GM12892 (cell line): ENCODE results near the gene MYL11.

Experiments
- DNase-seq: peaks from one replicate; pipeline ENCODE4 v3.0.0; 2011; ENCODE audit not compliant: insufficient read length
- FAIRE-seq: peaks from 2 replicates; lab custom pipeline; 2011; peaks lifted over from hg19 to GRCh38; lab: Jason Lieb, UNC
- POLR2A ChIP-seq: IDR thresholded peaks from 2 replicates; pipeline ENCODE4 v1.6.1; 2011; ENCODE audit warnings: low read depth, low read length, control low read depth
- POLR2AphosphoS5 ChIP-seq: IDR thresholded peaks from 2 replicates; pipeline ENCODE4 v1.6.1; 2011; ENCODE audit warnings: low read depth, low read length, control low read depth
- TAF1 ChIP-seq: IDR thresholded peaks from 2 replicates; pipeline ENCODE4 v1.6.1; 2011; ENCODE audit warnings: low read depth, mild to moderate bottlenecking, control low read depth, low read length, borderline replicate concordance

The MYL11 gene

GRCh38 chr16:30368122-30368791 lies 6.3 kb upstream of the MYL11 start:
- TF ChIP-seq TAF1 (no peak), POLR2A (no peak), POLR2AphosphoS5 (no peak)
- FAIRE-seq (no peak), DNase-seq (no peak)

GRCh38 chr16:30368792-30369090 lies 5.9 kb upstream of the MYL11 start:
- FAIRE-seq (no peak), DNase-seq (no peak)
- TF ChIP-seq TAF1 (no peak), POLR2A (no peak), POLR2AphosphoS5 (no peak)

DNA sequence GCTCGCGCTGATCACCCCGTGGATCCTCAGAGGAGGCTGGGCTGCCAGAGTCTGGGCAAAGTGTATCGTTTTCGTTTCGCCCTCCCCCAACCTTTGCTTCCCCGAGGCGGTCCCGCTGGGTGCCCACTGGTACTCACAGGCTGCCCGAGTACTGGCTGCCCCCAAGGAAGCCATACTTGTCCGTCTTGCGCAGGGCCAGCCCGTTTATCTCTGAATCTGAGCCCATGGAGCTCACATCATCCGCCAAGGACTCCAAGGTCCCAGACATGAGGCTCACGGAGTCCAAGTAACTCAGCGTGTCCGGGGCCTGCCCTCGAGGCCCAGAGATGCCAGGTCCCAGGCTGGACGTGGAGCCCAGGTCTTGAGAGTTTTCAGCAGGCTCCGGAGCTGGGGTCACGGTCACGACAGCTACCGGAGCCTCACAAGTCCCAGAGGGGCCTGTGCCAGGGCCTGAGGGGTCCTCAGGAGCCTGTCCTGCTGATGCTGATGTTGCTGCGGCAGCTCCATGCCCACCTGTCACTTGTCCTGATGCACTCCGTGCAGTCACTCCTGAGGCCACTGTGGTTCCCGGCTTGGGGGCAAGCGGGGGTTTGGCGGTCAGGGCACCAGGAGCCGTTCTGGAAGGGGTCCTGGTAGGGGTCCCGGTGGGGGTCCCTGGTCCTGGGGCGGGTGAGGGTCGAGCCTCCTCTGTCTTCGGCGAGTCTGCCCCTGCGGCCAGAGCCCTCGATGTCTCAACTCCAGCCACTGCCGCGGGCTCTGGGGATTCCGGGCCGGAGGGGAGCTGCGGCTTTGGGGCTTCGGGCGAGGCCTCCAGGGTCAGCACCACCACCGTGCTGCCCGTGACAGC lies 5.3 kb upstream of the MYL11 start:
- peak; percentile 27 for FAIRE-seq
- TF ChIP-seq POLR2AphosphoS5 = no peak
- no peak for TF ChIP-seq POLR2A
- no peak for TF ChIP-seq TAF1
- DNase-seq = no peak

- FAIRE-seq (no peak), DNase-seq (no peak)
- TF ChIP-seq TAF1 (no peak), POLR2AphosphoS5 (no peak), POLR2A (peak; percentile 52; the same call in 1 of the 2 replicates)
Measured at GRCh38 chr16:30369938-30370455, 4.6 kb upstream of the MYL11 start.

- TF ChIP-seq POLR2A (no peak), POLR2AphosphoS5 (no peak), TAF1 (no peak)
- FAIRE-seq (peak; percentile 99), DNase-seq (peak; percentile 94)
Measured at GRCh38 chr16:30370456-30371247, 4.0 kb upstream of the MYL11 start, which contains the start of gene TBC1D10B. TBC1D10B (minus strand) TSS chr16:30370494; CDS start chr16:30370183, 311 bp downstream.

- peak; percentile 9 for FAIRE-seq
- TF ChIP-seq TAF1 = no peak
- TF ChIP-seq POLR2A = peak; percentile 63; the same call in 1 of the 2 replicates
- TF ChIP-seq POLR2AphosphoS5 = 0 out of 2 replicates have a peak, but pooled peaks have one; percentile 22
- DNase-seq = no peak
Measured at GRCh38 chr16:30371248-30371816, 3.3 kb upstream of the MYL11 start.

DNA sequence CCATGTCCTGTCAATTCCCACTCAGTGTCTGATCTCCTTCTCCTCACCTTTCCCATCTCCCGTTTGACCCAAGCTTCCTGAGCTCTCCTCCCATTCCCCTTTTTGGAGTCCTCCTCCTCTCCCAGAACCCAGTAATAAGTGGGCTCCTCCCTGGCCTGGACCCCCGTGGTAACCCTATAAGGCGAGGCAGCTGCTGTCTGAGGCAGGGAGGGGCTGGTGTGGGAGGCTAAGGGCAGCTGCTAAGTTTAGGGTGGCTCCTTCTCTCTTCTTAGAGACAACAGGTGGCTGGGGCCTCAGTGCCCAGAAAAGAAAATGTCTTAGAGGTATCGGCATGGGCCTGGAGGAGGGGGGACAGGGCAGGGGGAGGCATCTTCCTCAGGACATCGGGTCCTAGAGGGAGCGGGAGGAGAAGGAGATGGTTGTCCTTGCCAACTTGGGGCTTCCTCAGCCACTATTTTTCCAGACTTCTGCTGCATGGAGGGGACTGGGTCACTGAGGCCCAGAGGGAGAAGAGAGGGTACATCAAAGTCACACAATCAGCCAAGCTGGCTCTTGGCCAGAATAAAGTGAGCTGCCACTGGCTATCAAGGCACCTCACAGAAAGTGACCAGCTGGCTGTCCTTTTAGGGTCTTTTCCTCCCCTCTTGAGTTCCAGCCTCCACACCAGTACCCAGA lies 2.4 kb upstream of the MYL11 start:
- no peak for FAIRE-seq
- no peak for TF ChIP-seq POLR2A
- no peak for TF ChIP-seq TAF1
- no peak for TF ChIP-seq POLR2AphosphoS5
- DNase-seq = no peak

GRCh38 chr16:30372725-30373124 lies 1.9 kb upstream of the MYL11 start:
- DNase-seq = no peak
- TF ChIP-seq POLR2AphosphoS5 = no peak
- no peak for FAIRE-seq

GRCh38 chr16:30375864-30376263 lies 1.3 kb downstream of the MYL11 start:
- TF ChIP-seq POLR2A (no peak), POLR2AphosphoS5 (no peak), TAF1 (no peak)
- FAIRE-seq (no peak), DNase-seq (no peak)

- FAIRE-seq = no peak
- TF ChIP-seq POLR2A (no peak), POLR2AphosphoS5 (no peak), TAF1 (no peak)
Measured at GRCh38 chr16:30376461-30376902, 1.9 kb downstream of the MYL11 start.

More at GRCh38 chr16:30376461-30376902, 1.9 kb downstream of the MYL11 start:
- no peak for DNase-seq
